ENCODE measurements around the gene TCF12.
"Not testable (repeated sequence)": the region's sequence is repeated elsewhere in the genome, so short reads cannot be mapped to it uniquely, and the experiment has no call there.

Gene TCF12

GRCh38 chr15:57097919-57098543 lies 179.6 kb downstream of the TCF12 start:
- DNase-seq: not testable (repeated sequence)

- DNase-seq: no peak
Observed at GRCh38 chr15:57098896-57099295, 180.5 kb downstream of the TCF12 start.

GRCh38 chr15:57100136-57100539 lies 181.7 kb downstream of the TCF12 start:
- DNase-seq: no peak

GRCh38 chr15:57102858-57103257 lies 184.4 kb downstream of the TCF12 start:
- DNase-seq: no peak

- DNase-seq: no peak
Observed at GRCh38 chr15:57108296-57108695, 189.9 kb downstream of the TCF12 start.

- no peak for DNase-seq
Observed at GRCh38 chr15:57109005-57109404, 190.6 kb downstream of the TCF12 start.

- DNase-seq: no peak
Observed at GRCh38 chr15:57111002-57111401, 192.6 kb downstream of the TCF12 start.

- no peak for DNase-seq
Observed at GRCh38 chr15:57112178-57112577, 193.7 kb downstream of the TCF12 start.

GRCh38 chr15:57114070-57114469 lies 195.6 kb downstream of the TCF12 start:
- no peak for DNase-seq

- DNase-seq: no peak
Observed at GRCh38 chr15:57118013-57118799, 199.8 kb downstream of the TCF12 start.

- DNase-seq: no peak
Observed at GRCh38 chr15:57122080-57122840, 203.8 kb downstream of the TCF12 start.

GRCh38 chr15:57124036-57124435 lies 205.6 kb downstream of the TCF12 start:
- no peak for DNase-seq

GRCh38 chr15:57129064-57129463 lies 210.6 kb downstream of the TCF12 start:
- no peak for DNase-seq

- DNase-seq: no peak
Observed at GRCh38 chr15:57130956-57131355, 212.5 kb downstream of the TCF12 start.

- DNase-seq: no peak
Observed at GRCh38 chr15:57133127-57133968, 214.9 kb downstream of the TCF12 start.

GRCh38 chr15:57134071-57134605 lies 215.7 kb downstream of the TCF12 start:
- DNase-seq: no peak

- DNase-seq: no peak
Observed at GRCh38 chr15:57134851-57135250, 216.4 kb downstream of the TCF12 start.

- DNase-seq: no peak
Observed at GRCh38 chr15:57135800-57136199, 217.4 kb downstream of the TCF12 start.

- peak; percentile 75 for DNase-seq
Observed at GRCh38 chr15:57138349-57138788, 219.9 kb downstream of the TCF12 start.

- no peak for DNase-seq
Observed at GRCh38 chr15:57143511-57144078, 225.2 kb downstream of the TCF12 start.

GRCh38 chr15:57144448-57144847 lies 226.0 kb downstream of the TCF12 start:
- DNase-seq: no peak
